ENCODE results near the gene TRAP1.

GRCh38 chr16:3756113-3756512 lies 38.8 kb upstream of the TRAP1 start:
- TF ChIP-seq CTCF (conservative IDR thresholded peaks at IDR 0.05; ENCODE audit: low read depth in 2 of 2), result no peak
- TF ChIP-seq EZH2 (IDR thresholded peaks at IDR 0.05; ENCODE audit: low read depth, unreplicated experiment), result no peak
- no peak for TF ChIP-seq REST (IDR thresholded peaks at IDR 0.05; ENCODE audit: unreplicated experiment)
